HS-5 (cell line): ENCODE results near the gene KRTAP10-6.
"Not testable (repeated sequence)": the region's sequence is repeated elsewhere in the genome, so short reads cannot be mapped to it uniquely, and the experiment has no call there.

Experiments
- DNase-seq: peaks from one replicate; pipeline ENCODE4 v3.0.0-alpha.2; 2012; ENCODE audit warnings: low read depth

Gene KRTAP10-6

GRCh38 chr21:44592446-44593311 is at the start of gene KRTAP10-6:
TSS of gene KRTAP10-6 (minus strand) at chr21:44592505. CDS start at chr21:44592484, 21 bp downstream.
- DNase-seq = no peak

- no peak for DNase-seq
Measured at GRCh38 chr21:44640761-44641160, 48.5 kb upstream of the KRTAP10-6 start.

- DNase-seq = no peak
Measured at GRCh38 chr21:44639331-44639655, 47.0 kb upstream of the KRTAP10-6 start.

- DNase-seq = not testable (repeated sequence)
Measured at GRCh38 chr21:44638506-44639330, 46.4 kb upstream of the KRTAP10-6 start.

- not testable (repeated sequence) for DNase-seq
Measured at GRCh38 chr21:44637851-44638348, 45.6 kb upstream of the KRTAP10-6 start.

- no peak for DNase-seq
Measured at GRCh38 chr21:44637018-44637850, 44.9 kb upstream of the KRTAP10-6 start, which contains the start of gene KRTAP10-10. TSS of gene KRTAP10-10 (plus strand) at chr21:44637356. CDS start at chr21:44637418, 62 bp downstream.

- no peak for DNase-seq
Measured at GRCh38 chr21:44636209-44637017, 44.1 kb upstream of the KRTAP10-6 start.

GRCh38 chr21:44632067-44632466 is 39.8 kb upstream of the KRTAP10-6 start:
- no peak for DNase-seq

- DNase-seq = no peak
Measured at GRCh38 chr21:44630440-44630839, 38.1 kb upstream of the KRTAP10-6 start.

GRCh38 chr21:44628707-44629391 is 36.5 kb upstream of the KRTAP10-6 start:
- DNase-seq = no peak

- DNase-seq = not testable (repeated sequence)
Measured at GRCh38 chr21:44627831-44628233, 35.5 kb upstream of the KRTAP10-6 start.

- not testable (repeated sequence) for DNase-seq
Measured at GRCh38 chr21:44627181-44627822, 35.0 kb upstream of the KRTAP10-6 start.

GRCh38 chr21:44626673-44627143 is 34.4 kb upstream of the KRTAP10-6 start, which contains the start of gene KRTAP10-9:
TSS of gene KRTAP10-9 (plus strand) at chr21:44627093. CDS start at chr21:44627172, 79 bp downstream.
- no peak for DNase-seq

- no peak for DNase-seq
Measured at GRCh38 chr21:44626262-44626661, 34.0 kb upstream of the KRTAP10-6 start.

- no peak for DNase-seq
Measured at GRCh38 chr21:44625756-44626155, 33.5 kb upstream of the KRTAP10-6 start.

- no peak for DNase-seq
Measured at GRCh38 chr21:44623575-44623974, 31.3 kb upstream of the KRTAP10-6 start.

- no peak for DNase-seq
Measured at GRCh38 chr21:44619886-44620285, 27.6 kb upstream of the KRTAP10-6 start.

GRCh38 chr21:44618909-44619308 is 26.6 kb upstream of the KRTAP10-6 start:
- DNase-seq = no peak

- DNase-seq = no peak
Measured at GRCh38 chr21:44618504-44618903, 26.2 kb upstream of the KRTAP10-6 start.
